Osteocyte (in vitro differentiated cells): ENCODE results near the gene MRPL33. TPM values are rescaled to one million over a fixed set of nuclear protein-coding genes. Genes with fewer than 3 reads are reported as not detected.

Source experiments
- DNase-seq: peaks from one replicate; pipeline ENCODE4 v3.0.0; 2021; ENCODE audit warnings: mixed read lengths; ENCODE audit not compliant: unreplicated experiment; ENCODE audit errors: extremely low spot score
- H3K27ac Mint-ChIP-seq: one replicate; pipeline ENCODE4 v1.8.0; 2021; ENCODE audit warnings: mild to moderate bottlenecking, mixed read lengths; ENCODE audit not compliant: unreplicated experiment
- H3K27me3 Mint-ChIP-seq: one replicate; pipeline ENCODE4 v1.8.0; 2021; ENCODE audit warnings: mixed read lengths; ENCODE audit not compliant: unreplicated experiment
- H3K36me3 Mint-ChIP-seq: one replicate; pipeline ENCODE4 v1.8.0; 2021; ENCODE audit warnings: mixed read lengths; ENCODE audit not compliant: unreplicated experiment
- H3K4me1 Mint-ChIP-seq: one replicate; pipeline ENCODE4 v1.8.0; 2021; ENCODE audit warnings: mixed read lengths; ENCODE audit not compliant: unreplicated experiment
- H3K4me3 Mint-ChIP-seq: one replicate; pipeline ENCODE4 v1.8.0; 2021; ENCODE audit warnings: mild to moderate bottlenecking, moderate library complexity, mixed read lengths; ENCODE audit not compliant: unreplicated experiment
- H3K9me3 Mint-ChIP-seq: one replicate; pipeline ENCODE4 v1.8.0; 2021; ENCODE audit warnings: mixed read lengths; ENCODE audit not compliant: unreplicated experiment
- CTCF ChIP-seq: fragments of 200-600 bp; sonication (generic); IDR thresholded peaks from 2 replicates; pipeline ENCODE4 v1.5.0; 2021; ENCODE audit warnings: antibody characterized with exemption, mild to moderate bottlenecking, moderate library complexity
- total RNA-seq: library from RNA; stranded (reverse); gene quantifications from 2 replicates; pipeline ENCODE4 v1.2.1, GENCODE V29; 2021

The MRPL33 gene
- total RNA-seq, 1 donor from 2014 or later = 43.5 TPM

- Mint-ChIP-seq H3K27ac (peak overlapping the region; percentile 98), H3K9me3 (no peaks in the 10 kb centered on the region), H3K36me3 (peaks cover 13% of the 10 kb centered on the region), H3K4me1 (peaks cover 34% of the 10 kb centered on the region), H3K4me3 (peak overlapping the region; percentile 100), H3K27me3 (no peaks in the 10 kb centered on the region)
- no peak for DNase-seq
- TF ChIP-seq CTCF = no peak
These were observed 344 bp upstream of the MRPL33 start for GRCh38 chr2:27771202-27771547.

DNA sequence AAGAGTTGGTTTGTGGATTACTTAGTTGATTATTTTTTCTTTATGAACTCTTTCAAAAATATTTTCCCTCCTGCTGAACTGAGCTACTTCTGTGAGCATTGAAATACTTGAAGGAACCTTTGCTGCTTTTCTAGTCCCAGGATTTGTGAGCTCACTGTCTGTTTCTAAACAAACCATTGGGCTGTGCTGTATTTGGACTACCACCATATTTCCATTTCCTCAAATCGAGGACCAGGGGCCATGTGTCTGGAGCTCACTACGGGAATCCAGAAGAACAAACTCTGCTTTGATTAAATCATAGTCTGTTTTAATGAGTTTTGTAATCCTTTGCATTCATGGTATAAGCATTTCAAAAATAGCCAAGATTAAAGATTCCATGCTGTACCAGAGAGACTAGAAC is 1.3 kb downstream of the MRPL33 start:
- TF ChIP-seq CTCF = no peak
- no peaks in the 10 kb centered on the region for H3K9me3 Mint-ChIP-seq
- peak overlapping the region; percentile 100 for H3K4me3 Mint-ChIP-seq
- peak overlapping the region; percentile 18 for H3K27ac Mint-ChIP-seq
- no peak for DNase-seq
- no peaks in the 10 kb centered on the region for H3K27me3 Mint-ChIP-seq
- H3K36me3 Mint-ChIP-seq = peaks cover 19% of the 10 kb centered on the region
- peaks cover 38% of the 10 kb centered on the region for H3K4me1 Mint-ChIP-seq

DNA sequence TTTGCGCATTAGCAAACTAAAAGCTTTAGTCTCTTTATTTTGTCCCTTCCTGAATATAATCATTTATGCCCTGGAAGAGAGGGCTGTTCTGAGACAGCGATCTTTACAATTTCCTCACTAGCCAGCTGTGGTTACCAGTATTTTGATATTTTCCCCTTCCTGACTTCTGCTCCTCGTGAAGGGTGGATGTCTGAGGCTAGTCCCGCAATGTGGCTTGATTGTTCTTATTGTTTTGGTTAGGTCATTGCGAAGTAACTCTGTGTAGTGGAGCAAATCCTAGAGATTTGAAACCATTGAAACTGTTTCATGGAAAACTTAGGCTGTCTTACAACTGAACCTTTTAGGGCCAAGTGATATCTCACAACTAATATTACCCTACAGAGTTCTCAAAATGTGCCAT is 2.4 kb downstream of the MRPL33 start:
- Mint-ChIP-seq H3K36me3 (peaks cover 25% of the 10 kb centered on the region), H3K4me3 (no peak overlapping the region), H3K27me3 (no peaks in the 10 kb centered on the region), H3K27ac (no peak overlapping the region), H3K9me3 (no peaks in the 10 kb centered on the region), H3K4me1 (peaks cover 38% of the 10 kb centered on the region)
- no peak for DNase-seq
- no peak for TF ChIP-seq CTCF

DNA sequence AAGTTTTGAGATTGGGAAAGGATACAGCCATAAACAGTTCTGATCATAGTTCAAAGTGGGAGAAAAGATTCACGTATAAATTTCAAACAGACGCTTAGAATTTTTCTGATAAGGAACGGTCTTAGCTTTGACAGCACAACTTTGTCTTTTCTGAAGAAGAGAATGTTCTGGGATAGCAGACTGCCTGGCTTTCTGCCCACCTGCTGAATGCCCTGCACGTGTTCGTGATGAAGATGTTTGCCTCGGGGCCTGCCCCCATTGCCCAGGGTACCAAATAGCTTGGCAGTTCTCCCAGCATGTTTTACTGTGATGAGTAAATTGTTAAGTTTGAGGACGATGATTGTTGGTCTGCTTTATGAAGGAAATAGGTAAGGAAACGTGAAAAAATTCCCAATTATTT is 4.6 kb downstream of the MRPL33 start:
- H3K27ac Mint-ChIP-seq = peak overlapping the region; percentile 56
- DNase-seq = no peak

DNA sequence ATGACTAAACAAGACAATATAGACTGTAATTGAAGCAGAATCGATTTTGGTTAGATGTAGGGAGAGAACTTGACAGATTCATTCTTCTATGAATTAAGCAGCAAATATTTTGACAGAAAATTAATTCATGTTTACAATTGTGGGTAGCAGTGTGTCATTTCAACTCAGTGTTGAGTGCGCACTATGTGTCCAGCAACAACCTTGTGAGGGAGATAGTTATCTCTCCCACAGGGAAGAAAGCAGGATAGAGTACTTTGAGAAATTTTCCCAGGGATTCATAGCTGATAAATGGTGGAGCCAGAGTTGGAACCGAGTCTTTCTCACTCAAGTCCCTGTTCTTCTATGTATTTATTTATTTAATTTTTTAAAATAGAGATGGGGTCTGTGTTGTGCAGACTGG is 5.2 kb downstream of the MRPL33 start:
- Mint-ChIP-seq H3K4me3 (no peak overlapping the region), H3K9me3 (no peaks in the 10 kb centered on the region), H3K36me3 (peaks cover 37% of the 10 kb centered on the region), H3K27me3 (no peaks in the 10 kb centered on the region), H3K27ac (no peak overlapping the region), H3K4me1 (peaks cover 34% of the 10 kb centered on the region)
- DNase-seq = no peak
- no peak for TF ChIP-seq CTCF

More for the DNA sequence above, 4.6 kb downstream of the MRPL33 start:
- Mint-ChIP-seq H3K27me3 (no peaks in the 10 kb centered on the region), H3K4me1 (peaks cover 38% of the 10 kb centered on the region), H3K36me3 (peaks cover 34% of the 10 kb centered on the region), H3K9me3 (no peaks in the 10 kb centered on the region), H3K4me3 (no peak overlapping the region)
- no peak for TF ChIP-seq CTCF
